ENCODE data around the gene RBM38. TPM values are rescaled to one million over a fixed set of nuclear protein-coding genes. Genes with fewer than 3 reads are reported as not detected.
A peak's percentile ranks its signal among the peaks of the same experiment; 100 is the strongest.

Gene RBM38
- total and polyA plus RNA-seq, 9 of the 15 experiments (the other 6 are each of a cell fraction or from before 2014, with no cell fraction given): 0.28 to 82.4 (median 33.2) TPM

- TF ChIP-seq ZNF318 (IDR thresholded peaks at IDR 0.05; ENCODE audit: borderline replicate concordance in 1 of 2, low read depth in 1 of 2) (no peak), HMBOX1 (IDR thresholded peaks at IDR 0.05) (no peak), EP300 (IDR thresholded peaks at IDR 0.05; ENCODE audit: low read length) (no peak), MIER1 (IDR thresholded peaks at IDR 0.05; ENCODE audit: low read depth) (no peak), TCF7L2 (IDR thresholded peaks at IDR 0.05; ENCODE audit: low read depth, low read length) (no peak), NR2C1 (IDR thresholded peaks at IDR 0.05) (peak; percentile 96), NR2C1 (tag; IDR thresholded peaks at IDR 0.05) (peak; percentile 97), NCOR1 (IDR thresholded peaks at IDR 0.05) (peak; percentile 32), L3MBTL2 (IDR thresholded peaks at IDR 0.05) (peak; percentile 89), CREB3L1 (IDR thresholded peaks at IDR 0.05; ENCODE audit: borderline replicate concordance, low read depth) (no peak; the same call in 1 of the 2 replicates), ZBTB33 (CRISPR knock-in tag; IDR thresholded peaks at IDR 0.05) (no peak), CREM (IDR thresholded peaks at IDR 0.05; ENCODE audit: low read depth) (0 out of 2 replicates have a peak, but pooled peaks have one; percentile 38), ZNF79 (CRISPR knock-in tag; IDR thresholded peaks at IDR 0.05; ENCODE audit: low read depth) (no peak), ZNF561 (CRISPR knock-in tag; conservative IDR thresholded peaks at IDR 0.05) (peak; percentile 74; the same call in 1 of the 2 replicates)
Observed at GRCh38 chr20:57389695-57390603, 1.2 kb upstream of the RBM38 start (continued).
